Glutamatergic neuron (in vitro differentiated cells): ENCODE data around the gene PF4V1. TPM values are rescaled to one million over a fixed set of nuclear protein-coding genes. Genes with fewer than 3 reads are reported as not detected.
"Not testable (repeated sequence)": the region's sequence is repeated elsewhere in the genome, so short reads cannot be mapped to it uniquely, and the experiment has no call there.

Experiments
- DNase-seq: peaks from one replicate; pipeline ENCODE4 v3.0.0; 2022
- H3K27ac Mint-ChIP-seq: one replicate; pipeline ENCODE4 v1.8.0; 2020; ENCODE audit warnings: mild to moderate bottlenecking, mixed read lengths, inconsistent platforms; ENCODE audit not compliant: unreplicated experiment
- H3K27me3 Mint-ChIP-seq: one replicate; pipeline ENCODE4 v1.8.0; 2020; ENCODE audit warnings: mild to moderate bottlenecking, moderate library complexity, mixed read lengths, inconsistent platforms; ENCODE audit not compliant: unreplicated experiment
- H3K36me3 Mint-ChIP-seq: one replicate; pipeline ENCODE4 v1.8.0; 2020; ENCODE audit warnings: mild to moderate bottlenecking, mixed read lengths, inconsistent platforms; ENCODE audit not compliant: unreplicated experiment
- H3K4me1 Mint-ChIP-seq: one replicate; pipeline ENCODE4 v1.8.0; 2020; ENCODE audit warnings: mild to moderate bottlenecking, low read depth, mixed read lengths, inconsistent platforms; ENCODE audit not compliant: unreplicated experiment
- H3K4me3 Mint-ChIP-seq: one replicate; pipeline ENCODE4 v1.8.0; 2020; ENCODE audit warnings: mild to moderate bottlenecking, mixed read lengths, inconsistent platforms; ENCODE audit not compliant: unreplicated experiment
- H3K9me3 Mint-ChIP-seq: one replicate; pipeline ENCODE4 v1.8.0; 2020; ENCODE audit warnings: mild to moderate bottlenecking, moderate library complexity, mixed read lengths, inconsistent platforms; ENCODE audit not compliant: unreplicated experiment
- CTCF ChIP-seq: fragments of 200-600 bp; sonication (generic); IDR thresholded peaks from one replicate; pipeline ENCODE4 v1.5.0; 2021; ENCODE audit not compliant: partially characterized antibody, unreplicated experiment
- total RNA-seq: library from RNA; stranded (reverse); fragmentation: NEBNext Ultra II Directional; extraction: Animal tissue kit (Norgen Biotek cat#: 25700); gene quantifications from one replicate; pipeline ENCODE4 v1.2.1, GENCODE V29; 2021; ENCODE audit not compliant: unreplicated experiment

PF4V1 gene
- total RNA-seq, 1 donor from 2014 or later: not detected

- no peak for DNase-seq
- H3K27ac Mint-ChIP-seq: no peak overlapping the region
- H3K9me3 Mint-ChIP-seq: no peaks in the 10 kb centered on the region
- H3K36me3 Mint-ChIP-seq: no peaks in the 10 kb centered on the region
- no peak for TF ChIP-seq CTCF
- no peaks in the 10 kb centered on the region for H3K27me3 Mint-ChIP-seq
- H3K4me3 Mint-ChIP-seq: no peak overlapping the region
- no peaks in the 10 kb centered on the region for H3K4me1 Mint-ChIP-seq
Measured at GRCh38 chr4:73894001-73894400, 40.9 kb downstream of the PF4V1 start.

- Mint-ChIP-seq H3K36me3 (no peaks in the 10 kb centered on the region), H3K4me1 (no peaks in the 10 kb centered on the region), H3K4me3 (no peak overlapping the region), H3K27me3 (no peaks in the 10 kb centered on the region), H3K27ac (no peak overlapping the region), H3K9me3 (no peaks in the 10 kb centered on the region)
- TF ChIP-seq CTCF: no peak
- DNase-seq: no peak
Measured at GRCh38 chr4:73895201-73896175, 42.4 kb downstream of the PF4V1 start.

- no peak for TF ChIP-seq CTCF
- Mint-ChIP-seq H3K4me1 (no peaks in the 10 kb centered on the region), H3K27ac (no peak overlapping the region), H3K4me3 (no peak overlapping the region), H3K36me3 (no peaks in the 10 kb centered on the region), H3K27me3 (no peaks in the 10 kb centered on the region), H3K9me3 (no peaks in the 10 kb centered on the region)
- no peak for DNase-seq
Measured at GRCh38 chr4:73896416-73896815, 43.3 kb downstream of the PF4V1 start.

- no peaks in the 10 kb centered on the region for H3K27me3 Mint-ChIP-seq
- H3K9me3 Mint-ChIP-seq: no peaks in the 10 kb centered on the region
- TF ChIP-seq CTCF: no peak
- no peak overlapping the region for H3K27ac Mint-ChIP-seq
- H3K36me3 Mint-ChIP-seq: no peaks in the 10 kb centered on the region
- H3K4me1 Mint-ChIP-seq: no peaks in the 10 kb centered on the region
- DNase-seq: no peak
- H3K4me3 Mint-ChIP-seq: no peak overlapping the region
Measured at GRCh38 chr4:73897380-73898136, 44.5 kb downstream of the PF4V1 start.

- not testable (repeated sequence) for H3K4me3 Mint-ChIP-seq, DNase-seq, H3K27me3 Mint-ChIP-seq, H3K4me1 Mint-ChIP-seq, H3K9me3 Mint-ChIP-seq, H3K36me3 Mint-ChIP-seq, H3K27ac Mint-ChIP-seq
Measured at GRCh38 chr4:73899338-73899737, 46.2 kb downstream of the PF4V1 start.
